AG04450 (cell line): ENCODE measurements around the gene BABAM1. TPM values are rescaled to one million over a fixed set of nuclear protein-coding genes. Genes with fewer than 3 reads are reported as not detected.
A peak's percentile ranks its signal among the peaks of the same experiment; 100 is the strongest.
"Not testable (repeated sequence)": the region's sequence is repeated elsewhere in the genome, so short reads cannot be mapped to it uniquely, and the experiment has no call there.

Experiments
- CTCF ChIA-PET: fragments of 300-600, 350-600 bp; formaldehyde crosslinking; extraction: SDS; loops from one replicate; lab custom pipeline; 2022; ENCODE audit warnings: antibody characterized with exemption, inconsistent platforms; lab: Charles Lee
- POLR2A ChIA-PET: fragments of 350-600 bp; formaldehyde crosslinking; extraction: SDS; loops from one replicate; lab custom pipeline; 2021; ENCODE audit warnings: antibody characterized with exemption, inconsistent platforms; lab: Yijun Ruan, JAX
- DNase-seq: peaks from one replicate; pipeline ENCODE4 v3.0.0-alpha.2; 2011; ENCODE audit warnings: low read depth, low spot score
- H3K27ac ChIP-seq: one replicate; pipeline ENCODE4 v1.5.1; 2012; ENCODE audit warnings: low read depth, low read length, control low read depth
- H3K27me3 ChIP-seq: one replicate; pipeline ENCODE4 v1.6.0; 2012; ENCODE audit warnings: low read length; ENCODE audit not compliant: control insufficient read depth, insufficient read depth
- H3K4me3 ChIP-seq: 2 replicates; pipeline ENCODE4 v1.5.1; 2011; ENCODE audit warnings: mild to moderate bottlenecking, low read depth, low read length, control low read depth
- H3K9me3 ChIP-seq: 2 replicates; pipeline ENCODE4 v1.5.1; 2012; ENCODE audit warnings: low read length; ENCODE audit not compliant: control insufficient read depth, insufficient read depth
- CTCF ChIP-seq: IDR thresholded peaks from 2 replicates; pipeline ENCODE4 v1.5.1; 2011; ENCODE audit warnings: low read depth, low read length, control low read depth, inconsistent platforms
- polyA plus RNA-seq: library from polyadenylated mRNA; depleted of rRNA; stranded (reverse); fragments of >200 nt; gene quantifications from 2 replicates; pipeline ENCODE4 v1.2.3, GENCODE V29; 2011

BABAM1 gene
- polyA plus RNA-seq, 1 experiment: 98.6 TPM

DNA sequence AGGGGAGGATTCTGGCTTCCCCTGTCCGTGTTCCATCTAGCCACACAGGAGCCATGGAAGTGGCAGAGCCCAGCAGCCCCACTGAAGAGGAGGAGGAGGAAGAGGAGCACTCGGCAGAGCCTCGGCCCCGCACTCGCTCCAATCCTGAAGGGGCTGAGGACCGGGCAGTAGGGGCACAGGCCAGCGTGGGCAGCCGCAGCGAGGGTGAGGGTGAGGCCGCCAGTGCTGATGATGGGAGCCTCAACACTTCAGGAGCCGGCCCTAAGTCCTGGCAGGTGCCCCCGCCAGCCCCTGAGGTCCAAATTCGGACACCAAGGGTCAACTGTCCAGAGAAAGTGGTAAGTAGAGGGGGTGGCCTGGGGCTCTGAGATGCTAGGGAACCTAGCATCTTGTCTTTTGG, 1.5 kb downstream of the BABAM1 start:
- DNase-seq: no peak
- ChIA-PET CTCF (no interaction called here), POLR2A (interaction anchor here (0.6 to 0.7 kb wide), 2 partner anchors 53 to 494 kb away, joined by 3 read pairs; no protein-coding TSS in a partner anchor)
- Histone ChIP-seq H3K27ac (no peak overlapping the region), H3K9me3 (no peaks in the 10 kb centered on the region), H3K27me3 (no peaks in the 10 kb centered on the region), H3K4me3 (no peak overlapping the region)
- no peak for TF ChIP-seq CTCF

GRCh38 chr19:17274892-17275291, 7.6 kb downstream of the BABAM1 start:
- H3K4me3 ChIP-seq, H3K27ac ChIP-seq, H3K27me3 ChIP-seq, POLR2A ChIA-PET, CTCF ChIA-PET, DNase-seq, H3K9me3 ChIP-seq: not testable (repeated sequence)

- Histone ChIP-seq H3K27me3 (no peaks in the 10 kb centered on the region), H3K9me3 (no peaks in the 10 kb centered on the region), H3K4me3 (no peak overlapping the region), H3K27ac (no peak overlapping the region)
- POLR2A ChIA-PET: no interaction called here
- no peak for TF ChIP-seq CTCF
- CTCF ChIA-PET: interaction anchor here (0.6 kb wide), 1 partner anchor 162 kb away, joined by 4 read pairs; no protein-coding TSS in a partner anchor
- DNase-seq: no peak
Measured at GRCh38 chr19:17275441-17276175, 8.4 kb downstream of the BABAM1 start.

- ChIA-PET CTCF (interaction anchor here (0.6 kb wide), 1 partner anchor 17 kb away, joined by 3 read pairs; no protein-coding TSS in a partner anchor), POLR2A (interaction anchor here (0.7 kb wide), 1 partner anchor 12 kb away, joined by 3 read pairs; the partner anchor contains the start of gene BABAM1)
- DNase-seq: no peak
- TF ChIP-seq CTCF: no peak
- Histone ChIP-seq H3K9me3 (no peaks in the 10 kb centered on the region), H3K4me3 (no peak overlapping the region), H3K27me3 (no peaks in the 10 kb centered on the region), H3K27ac (no peak overlapping the region)
Measured at GRCh38 chr19:17279436-17279835, 12.2 kb downstream of the BABAM1 start.

DNA sequence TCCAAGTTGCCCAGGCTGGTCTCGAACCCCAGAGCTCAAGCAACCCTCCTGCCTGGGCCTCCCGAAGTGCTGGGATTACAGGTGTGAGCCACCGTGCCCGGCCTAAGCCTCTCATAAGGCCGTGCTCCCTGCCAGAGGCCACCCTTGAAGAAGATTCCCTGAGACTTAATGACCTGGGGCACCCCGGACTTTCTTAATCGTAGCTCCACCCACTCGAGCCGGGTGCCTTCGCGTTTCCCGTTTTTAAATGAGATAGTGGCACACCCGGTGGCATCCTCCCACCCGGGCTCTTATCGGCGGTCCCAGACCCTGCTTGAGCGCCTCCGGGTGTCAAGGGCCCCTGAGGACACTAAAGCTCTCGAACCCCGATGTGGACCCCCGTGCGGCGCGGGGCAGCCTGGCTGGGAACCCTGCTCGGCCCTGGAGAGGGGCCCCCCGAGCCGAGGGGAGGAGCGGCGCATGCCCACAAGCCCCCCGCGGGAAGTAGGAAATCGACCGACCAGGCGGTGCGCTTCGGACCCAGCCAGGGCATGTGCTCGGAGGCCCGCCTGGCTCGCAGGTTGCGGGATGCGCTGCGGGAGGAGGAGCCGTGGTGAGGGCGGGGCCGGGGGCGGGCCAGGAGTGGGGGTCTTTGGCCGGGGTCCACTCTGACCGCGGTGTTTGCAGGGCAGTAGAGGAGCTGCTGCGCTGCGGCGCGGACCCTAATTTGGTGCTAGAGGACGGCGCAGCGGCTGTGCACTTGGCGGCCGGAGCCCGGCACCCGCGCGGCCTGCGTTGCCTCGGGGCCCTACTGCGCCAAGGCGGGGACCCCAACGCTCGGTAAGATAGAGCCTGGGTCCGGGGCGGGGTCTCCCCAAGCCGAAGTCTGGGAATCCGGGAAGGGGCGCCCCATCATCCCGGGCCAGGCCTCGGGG, 14.4 kb downstream of the BABAM1 start, which contains the start of gene ANKLE1:
Gene ANKLE1 (plus strand): TSS at position 511 of the 914 bp plus-strand sequence. CDS start 20 bp downstream, at position 531.
- Histone ChIP-seq H3K4me3 (peak within 1 kb of the TSS; percentile 53), H3K9me3 (no peaks in the 10 kb centered on the region), H3K27me3 (no peaks in the 10 kb centered on the region), H3K27ac (no peak within 1 kb of the TSS)
- POLR2A ChIA-PET: no interaction called here
- TF ChIP-seq CTCF: no peak
- DNase-seq: no peak
- CTCF ChIA-PET: interaction anchor here (0.6 to 2.1 kb wide), 16 partner anchors 8 to 484 kb away, joined by 3 to 13 read pairs (median 3); partner anchors contain the start of genes BABAM1 and USHBP1
